Fibroblast of skin of left quadriceps (primary cell): ENCODE measurements around the gene SPR.

ENCODE experiments used
- DNase-seq, 2 experiments: peaks; one replicate each; pipeline ENCODE4 v3.0.0-alpha.2; 2013; ENCODE audit warnings: low read depth in 2 of 2

The SPR gene

GRCh38 chr2:72931280-72931910 is 44.2 kb downstream of the SPR start:
- no peak for DNase-seq

- DNase-seq, result no peak
Observed at GRCh38 chr2:72932045-72932740, 45.0 kb downstream of the SPR start.

GRCh38 chr2:72932805-72933204 is 45.6 kb downstream of the SPR start:
- no peak for DNase-seq

- no peak for DNase-seq
Observed at GRCh38 chr2:72933207-72933606, 46.0 kb downstream of the SPR start.

GRCh38 chr2:72933646-72934151 is 46.5 kb downstream of the SPR start:
- DNase-seq, result no peak

GRCh38 chr2:72934683-72935610 is 47.7 kb downstream of the SPR start:
- no peak for DNase-seq

- no peak for DNase-seq
Observed at GRCh38 chr2:72935611-72935957, 48.4 kb downstream of the SPR start.

GRCh38 chr2:72936660-72937355 is 49.6 kb downstream of the SPR start:
- DNase-seq, result no peak

GRCh38 chr2:72937356-72937669 is 50.1 kb downstream of the SPR start:
- DNase-seq, result no peak

- no peak for DNase-seq
Observed at GRCh38 chr2:72938455-72938854, 51.2 kb downstream of the SPR start.

- no peak for DNase-seq
Observed at GRCh38 chr2:72940361-72940760, 53.2 kb downstream of the SPR start.

GRCh38 chr2:72940786-72941185 is 53.6 kb downstream of the SPR start:
- peak in 1 of 2 experiments; percentile 18 for DNase-seq
